NCI-H748 treated with DMSO at 0.1 percent for 48 hours (cell line): ENCODE measurements around the gene AGPAT1.
"Not testable (repeated sequence)": the region's sequence is repeated elsewhere in the genome, so short reads cannot be mapped to it uniquely, and the experiment has no call there.

Experiments
- DNase-seq: peaks from one replicate; lab custom pipeline; 2025; lab: John Stamatoyannopoulos, UW

The AGPAT1 gene

DNA sequence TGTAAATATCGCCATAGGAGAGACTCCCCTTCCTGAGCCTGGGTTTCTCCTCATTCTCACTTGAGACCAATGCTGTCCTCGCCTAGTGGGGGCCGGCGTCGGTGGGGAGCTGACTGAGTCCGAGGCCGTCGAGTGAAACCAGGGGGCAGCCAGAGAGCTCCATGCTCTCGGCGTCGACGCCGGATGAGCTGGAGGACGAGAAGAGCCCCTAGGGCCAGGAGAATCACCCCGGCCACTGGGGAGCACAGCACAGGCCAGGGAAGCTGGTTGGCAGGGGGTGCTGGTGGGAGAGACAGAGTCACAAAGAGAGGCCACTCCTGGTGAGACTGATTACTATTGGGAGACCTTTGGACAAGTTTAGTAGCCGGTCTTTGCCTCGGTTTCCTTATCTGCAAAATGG, 23.0 kb upstream of the AGPAT1 start:
- no peak for DNase-seq

DNA sequence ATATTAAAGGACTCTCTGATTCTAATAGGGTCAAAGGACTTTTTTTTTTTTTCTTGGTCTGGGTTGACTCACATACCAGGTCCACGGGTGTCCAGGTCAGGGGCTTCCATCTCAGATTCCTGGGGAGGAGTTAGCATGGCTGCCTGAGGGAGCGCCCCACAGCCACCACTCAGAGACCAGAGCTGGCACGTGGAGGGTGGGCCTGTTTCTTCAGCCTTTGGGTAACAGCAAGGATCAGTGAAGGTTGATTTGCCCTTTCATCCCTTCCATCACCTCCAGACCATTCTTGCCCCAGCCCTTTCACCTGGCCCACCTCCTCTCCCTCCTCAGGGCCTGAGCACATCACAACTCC, 22.4 kb upstream of the AGPAT1 start:
- no peak for DNase-seq

DNA sequence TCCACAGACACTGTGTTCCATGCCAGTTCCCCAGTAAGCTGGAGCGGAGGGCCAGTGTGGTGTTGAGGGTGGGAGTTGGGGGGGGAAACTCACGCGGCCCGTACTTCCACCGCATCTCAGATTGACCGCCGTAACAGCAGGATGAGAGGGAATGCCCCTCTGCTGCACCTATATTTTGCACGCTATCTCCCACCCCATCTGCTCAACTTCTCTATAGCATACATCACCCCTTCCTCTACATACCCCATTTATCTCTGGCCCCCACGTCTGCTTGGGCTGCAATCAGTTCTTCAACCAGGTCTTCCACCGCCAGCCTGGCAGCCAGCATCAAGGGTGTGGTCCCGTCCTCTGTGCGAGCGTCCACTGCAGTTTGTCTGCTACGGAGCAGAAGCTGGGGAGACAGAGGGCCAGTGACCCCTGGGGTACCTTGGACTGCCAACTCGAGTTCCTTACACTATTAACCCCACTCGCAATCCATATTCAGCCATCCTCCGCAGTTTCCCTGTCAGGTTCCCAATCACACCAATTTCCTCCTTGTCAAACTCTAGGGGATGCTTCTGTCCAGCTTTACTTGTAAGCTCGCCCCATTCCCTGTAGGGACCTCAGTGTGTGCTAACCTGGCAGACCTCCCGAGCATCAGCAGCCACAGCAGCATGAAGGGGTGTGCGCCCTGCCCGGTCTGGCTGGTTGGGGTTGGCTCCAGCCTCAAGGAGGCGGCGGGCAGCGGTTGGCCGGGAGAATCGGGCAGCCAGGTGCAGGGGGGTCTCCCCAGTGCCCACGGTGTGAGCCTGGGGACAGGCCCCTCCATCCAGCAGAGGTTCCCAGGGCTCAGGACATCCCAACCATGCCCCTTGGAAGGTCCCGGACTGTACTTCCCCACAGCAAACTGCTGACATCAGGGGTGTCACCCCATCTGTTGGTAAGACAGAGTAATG, 21.1 kb upstream of the AGPAT1 start:
- peak; percentile 58 for DNase-seq

DNA sequence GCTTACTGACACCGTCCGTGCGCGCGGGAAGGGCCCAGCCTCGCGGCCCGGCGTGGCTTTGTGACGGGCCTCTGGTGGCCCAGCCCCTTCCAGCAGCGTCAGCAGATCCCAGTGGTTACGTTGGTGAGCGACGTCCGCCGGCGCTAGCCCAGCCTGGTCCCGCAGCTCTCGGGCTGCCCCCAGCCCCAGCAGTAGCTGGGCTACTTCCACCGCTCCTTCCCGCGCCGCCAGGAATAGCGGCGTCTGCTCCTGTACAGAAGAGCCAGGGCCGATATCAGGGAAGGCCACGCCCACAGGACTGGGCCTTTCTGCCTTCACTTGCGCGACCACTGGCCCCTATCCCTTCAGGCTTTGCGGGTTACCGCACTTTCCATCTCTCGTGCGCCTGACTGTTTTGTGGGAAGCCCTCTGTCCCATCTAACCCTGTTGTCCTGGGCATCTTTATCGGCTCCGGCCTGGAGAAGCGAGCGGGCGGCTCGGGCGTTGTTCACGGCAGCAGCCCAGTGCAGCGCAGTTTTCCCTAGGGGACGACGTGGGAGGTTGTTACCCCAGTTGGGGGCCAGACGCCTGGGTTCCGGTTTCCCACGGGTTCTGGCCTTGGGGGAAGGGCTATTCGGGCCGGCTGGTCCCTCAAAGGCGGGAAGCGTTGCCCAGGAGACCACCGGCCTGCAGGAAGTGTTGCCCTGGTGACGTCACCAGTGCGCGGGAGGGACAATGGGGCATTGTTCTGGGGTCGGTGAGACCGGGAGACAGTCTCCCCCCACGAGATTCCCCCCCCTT, 20.2 kb upstream of the AGPAT1 start:
- peak; percentile 88 for DNase-seq

DNA sequence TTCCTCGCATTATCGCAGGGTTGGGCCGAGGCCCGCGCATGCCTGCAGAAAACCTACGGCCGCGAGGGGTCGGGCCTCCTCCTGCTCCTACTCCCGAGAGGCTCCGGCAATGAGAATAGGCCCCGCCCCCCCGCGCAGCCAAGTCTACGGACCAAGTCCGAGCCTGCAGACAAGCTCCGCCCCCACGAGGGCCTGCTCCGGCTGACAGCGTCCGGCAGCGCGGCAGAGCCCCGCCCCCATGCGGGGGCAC, 19.7 kb upstream of the AGPAT1 start:
- peak; percentile 97 for DNase-seq

DNA sequence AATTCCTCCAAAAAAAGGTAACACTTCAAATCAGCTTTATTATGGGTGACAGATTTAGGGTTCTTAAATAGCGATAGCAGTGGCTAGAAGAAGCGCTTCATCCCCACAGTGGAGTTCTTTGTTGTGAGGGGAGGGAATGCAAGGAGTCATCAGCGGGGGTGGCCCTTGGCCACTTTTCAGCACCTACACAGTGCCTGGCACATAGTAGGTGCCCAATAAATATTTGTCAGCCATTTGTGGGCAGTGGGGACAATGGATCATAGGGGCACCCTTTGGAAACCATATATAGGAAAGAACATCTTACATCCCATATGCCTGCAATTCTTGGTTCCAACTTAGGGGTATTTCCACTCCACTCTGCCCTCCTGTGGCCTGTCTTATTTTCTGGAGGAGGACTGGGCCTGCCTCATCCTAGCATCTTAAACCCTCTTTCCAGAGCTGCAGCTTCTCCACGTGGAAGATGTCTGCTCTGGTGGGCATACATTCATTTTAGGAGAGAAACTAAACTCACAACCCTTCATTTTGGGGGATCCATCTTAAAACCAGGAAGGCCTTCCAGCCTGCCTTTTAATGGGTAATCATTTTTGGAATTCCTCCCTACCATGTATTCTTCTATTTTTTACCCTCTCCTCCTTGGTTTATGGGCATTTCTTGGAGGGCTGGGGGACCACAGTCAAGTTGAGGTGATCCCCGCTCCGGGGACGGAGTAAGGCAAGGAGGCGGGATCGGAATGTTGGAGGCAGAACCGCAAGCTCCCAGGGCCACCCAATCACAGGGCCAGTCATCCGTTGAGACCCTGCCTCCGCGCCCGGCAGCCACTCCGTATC, 19.2 kb upstream of the AGPAT1 start:
- DNase-seq: no peak

- no peak for DNase-seq
These were observed 18.5 kb upstream of the AGPAT1 start for GRCh38 chr6:32194388-32194787.

DNA sequence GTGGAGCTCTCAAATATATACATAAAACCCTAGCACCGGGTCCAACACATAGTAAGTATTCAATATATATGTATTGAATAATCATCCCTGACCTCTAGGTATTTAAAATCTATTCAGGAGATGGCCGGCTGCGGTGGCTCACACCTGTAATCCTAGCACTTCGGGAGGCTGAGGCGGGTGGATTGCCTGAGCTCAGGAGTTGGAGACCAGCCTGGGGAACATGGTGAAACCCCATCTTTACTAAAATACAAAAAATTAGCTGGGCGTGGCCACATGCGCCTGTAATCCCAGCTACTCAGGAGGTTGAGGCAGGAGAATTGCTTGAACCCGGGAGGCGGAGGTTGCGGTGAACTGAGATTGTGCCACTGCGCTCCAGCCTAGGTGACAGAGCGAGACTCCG, 17.2 kb upstream of the AGPAT1 start:
- not testable (repeated sequence) for DNase-seq

GRCh38 chr6:32192608-32193039, 16.7 kb upstream of the AGPAT1 start, which contains the start of gene GPSM3:
TSS of gene GPSM3 (minus strand) at chr6:32192643. CDS start at chr6:32192513, 130 bp downstream.
- no peak for DNase-seq

- DNase-seq: no peak
These were observed 16.1 kb upstream of the AGPAT1 start for GRCh38 chr6:32191696-32192607.

GRCh38 chr6:32190911-32191677, 15.2 kb upstream of the AGPAT1 start:
- no peak for DNase-seq

DNA sequence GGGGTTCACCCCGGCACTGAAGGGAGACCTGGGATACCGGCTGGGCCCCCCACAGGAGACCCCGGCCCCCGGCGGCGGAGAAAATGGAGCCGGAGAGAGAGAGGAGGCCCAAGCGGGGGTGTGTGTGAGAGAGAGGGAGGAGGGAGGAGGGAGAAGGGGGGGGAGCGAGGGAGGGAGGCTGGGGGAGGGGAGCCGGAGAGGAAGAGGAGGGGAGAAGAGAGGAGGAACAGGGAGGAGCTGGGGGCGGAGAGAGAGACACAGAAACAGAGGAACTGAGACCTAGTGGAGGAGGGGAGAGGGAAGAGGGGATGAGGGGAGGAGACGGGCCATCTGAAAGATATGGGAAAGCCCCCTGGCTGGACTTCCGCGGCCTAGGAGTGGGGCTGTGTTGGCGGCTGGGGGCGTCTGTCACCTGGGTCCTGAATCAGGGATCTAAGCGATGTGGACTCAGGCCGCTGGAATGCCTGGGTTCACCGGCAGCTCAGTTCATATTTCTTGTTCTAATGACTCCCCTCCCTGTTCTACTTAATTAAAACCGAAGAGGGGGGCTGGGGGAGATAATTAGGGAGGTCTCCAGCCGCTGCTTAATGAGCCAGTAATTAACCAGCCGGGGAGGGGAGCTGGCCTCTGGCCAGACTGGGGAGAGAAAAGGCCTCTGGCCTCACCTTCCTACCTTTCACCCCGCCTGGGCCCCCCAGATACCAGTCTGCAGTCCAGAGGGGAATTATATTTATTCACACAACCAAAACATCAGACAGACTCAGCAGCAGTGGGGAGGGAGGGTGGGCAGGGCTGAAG, 14.4 kb upstream of the AGPAT1 start, which contains the start of gene PBX2:
Gene PBX2 (minus strand): TSS at position 149 of the 798 bp plus-strand sequence. CDS start 287 bp downstream, outside the sequence.
- peak; percentile 94 for DNase-seq

DNA sequence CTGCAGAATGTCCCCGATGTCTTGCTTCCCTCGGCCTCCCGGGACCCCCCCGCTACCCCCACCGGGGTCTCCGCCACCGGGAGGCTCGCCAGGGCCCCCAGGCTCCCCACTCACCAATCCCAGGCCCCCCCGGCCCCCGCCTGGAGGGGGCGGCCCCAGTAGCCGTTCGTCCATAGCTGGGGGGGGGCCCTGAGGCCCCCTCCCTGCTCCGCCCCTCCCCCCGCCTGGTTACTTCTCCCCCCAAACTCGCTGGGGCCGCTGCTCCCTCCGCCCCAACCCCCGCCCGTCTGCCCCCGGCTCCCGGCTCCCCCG, 13.8 kb upstream of the AGPAT1 start:
- DNase-seq: no peak

DNA sequence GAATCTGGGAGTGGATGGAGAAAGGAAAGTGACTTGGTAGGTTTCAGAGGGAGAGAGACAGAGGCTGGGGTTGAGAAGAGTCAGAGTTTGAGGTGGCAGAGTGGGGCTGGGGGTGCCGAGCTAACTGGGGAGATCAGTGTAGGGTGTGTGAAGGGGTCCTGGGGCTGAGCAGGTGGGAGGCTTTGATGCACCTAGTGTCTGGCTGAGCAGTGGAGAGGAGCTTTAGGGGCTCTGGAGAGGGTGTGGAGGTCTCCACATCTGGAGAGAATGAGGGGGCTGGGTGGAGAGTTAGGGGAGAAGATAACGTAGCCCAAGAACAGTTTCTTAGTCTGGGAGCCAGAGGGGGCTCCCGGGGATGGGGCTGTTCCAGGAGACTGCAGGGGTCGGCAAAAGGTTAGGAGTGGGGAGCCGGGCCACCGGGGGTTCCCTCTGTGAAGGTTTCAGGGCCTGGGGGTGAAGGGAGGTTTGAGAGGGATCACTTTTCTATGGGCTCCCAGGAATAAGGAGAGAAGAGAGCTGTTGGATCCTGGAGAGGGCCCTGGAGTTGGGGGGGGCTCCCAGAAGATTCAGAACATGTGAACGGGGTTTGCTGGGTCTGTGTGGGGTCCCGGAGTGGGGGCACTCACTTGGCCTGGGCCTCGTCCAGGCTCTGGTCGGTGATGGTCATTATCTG, 13.3 kb upstream of the AGPAT1 start:
- DNase-seq: no peak

- DNase-seq: no peak
These were observed 12.6 kb upstream of the AGPAT1 start for GRCh38 chr6:32188381-32189068.

DNA sequence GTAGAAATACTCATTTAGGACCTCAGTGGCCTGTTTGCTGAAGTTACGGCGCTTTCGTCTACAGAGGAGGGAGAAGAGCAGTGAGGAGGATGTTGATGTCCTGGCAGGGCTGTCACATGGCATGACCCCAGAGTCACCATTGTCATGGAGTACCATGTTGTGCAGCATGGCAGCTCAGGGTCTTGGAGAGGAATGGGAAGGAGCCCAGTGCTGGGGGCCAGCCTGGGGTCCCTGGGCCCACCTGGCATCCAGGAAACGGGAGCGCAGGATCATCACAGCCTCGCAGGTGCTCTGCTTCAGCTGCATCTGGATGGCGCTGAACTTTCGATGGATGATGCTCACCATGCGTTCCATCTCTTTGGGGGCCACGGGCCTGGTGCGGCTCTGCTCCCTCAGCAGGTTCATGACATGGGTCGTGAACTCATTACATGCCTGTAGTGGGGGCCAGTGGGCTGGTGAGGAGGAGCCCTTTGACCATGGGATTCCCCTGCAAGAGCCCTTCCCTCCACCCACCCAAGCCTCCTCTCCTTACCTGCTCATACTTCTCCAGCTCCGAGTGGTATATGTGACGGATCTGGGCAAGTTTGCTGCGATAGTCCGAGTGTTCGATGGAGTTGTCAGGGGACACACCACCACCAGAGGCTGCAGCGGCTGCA, 12.0 kb upstream of the AGPAT1 start:
- DNase-seq: not testable (repeated sequence)

- DNase-seq: no peak
These were observed 11.3 kb upstream of the AGPAT1 start for GRCh38 chr6:32187009-32187709.
